OCI-LY3 (cell line): ENCODE measurements around the gene LINC01488.

Experiments
- H2AFZ ChIP-seq: fragments of 200-600, 300-600 bp; shearing (Covaris generic); 2 replicates; pipeline ENCODE4 v1.6.0; 2014; ENCODE audit warnings: antibody characterized with exemption, low read depth, low read length
- H3K27ac ChIP-seq: fragments of 200-600, 300-600 bp; sonication (generic); 2 replicates; pipeline ENCODE4 v1.5.1; 2014; ENCODE audit warnings: mild to moderate bottlenecking, low read length, moderate library complexity, mixed read lengths
- H3K27me3 ChIP-seq: fragments of 200-600, 300-600 bp; sonication (generic); 2 replicates; pipeline ENCODE4 v1.6.1; 2014; ENCODE audit warnings: low read depth, low read length, mixed read lengths
- H3K36me3 ChIP-seq: fragments of 200-600, 300-600 bp; sonication (generic); replicated peaks from 2 replicates; pipeline ENCODE3; 2014; ENCODE audit warnings: low read depth, low read length, mixed read lengths
- H3K4me1 ChIP-seq: fragments of 300-600, 200-600 bp; sonication (generic); 2 replicates; pipeline ENCODE4 v1.6.1; 2014; ENCODE audit warnings: low read length, mixed read lengths
- H3K4me2 ChIP-seq: fragments of 200-600, 300-600 bp; sonication (generic); 2 replicates; pipeline ENCODE4 v1.6.1; 2014; ENCODE audit warnings: low read length, mixed read lengths
- H3K4me3 ChIP-seq: fragments of 300-600, 200-600 bp; sonication (generic); 2 replicates; pipeline ENCODE4 v1.5.1; 2014; ENCODE audit warnings: antibody characterized with exemption, mild to moderate bottlenecking, low read length, moderate library complexity
- H3K79me2 ChIP-seq: fragments of 300-600, 200-600 bp; shearing (Covaris generic); 2 replicates; pipeline ENCODE4 v1.6.1; 2014; ENCODE audit warnings: mild to moderate bottlenecking, low read length, mixed read lengths
- H3K9ac ChIP-seq: fragments of 300-600, 200-600 bp; shearing (Covaris generic); 2 replicates; pipeline ENCODE4 v1.6.0; 2014; ENCODE audit warnings: mild to moderate bottlenecking, low read length, moderate library complexity
- H3K9me3 ChIP-seq: fragments of 200-600, 300-600 bp; shearing (Covaris generic); 2 replicates; pipeline ENCODE4 v1.6.1; 2014; ENCODE audit warnings: low read length, mixed read lengths; ENCODE audit not compliant: insufficient read depth
- H4K20me1 ChIP-seq: fragments of 200-600, 300-600 bp; sonication (generic); 2 replicates; pipeline ENCODE4 v1.6.1; 2016; ENCODE audit warnings: low read length, mixed read lengths; ENCODE audit not compliant: insufficient read depth
- CTCF ChIP-seq: fragments of 200-600, 300-600 bp; sonication (generic); IDR thresholded peaks from 2 replicates; pipeline ENCODE4 v1.5.1; 2014; ENCODE audit warnings: antibody characterized with exemption, low read length, low read depth
- EZH2phosphoT487 ChIP-seq: fragments of 200-600 bp; shearing (Covaris generic); IDR thresholded peaks from 2 replicates; pipeline ENCODE4 v1.6.1; 2018; ENCODE audit warnings: antibody characterized with exemption, mixed run types, low read depth

LINC01488 gene

DNA sequence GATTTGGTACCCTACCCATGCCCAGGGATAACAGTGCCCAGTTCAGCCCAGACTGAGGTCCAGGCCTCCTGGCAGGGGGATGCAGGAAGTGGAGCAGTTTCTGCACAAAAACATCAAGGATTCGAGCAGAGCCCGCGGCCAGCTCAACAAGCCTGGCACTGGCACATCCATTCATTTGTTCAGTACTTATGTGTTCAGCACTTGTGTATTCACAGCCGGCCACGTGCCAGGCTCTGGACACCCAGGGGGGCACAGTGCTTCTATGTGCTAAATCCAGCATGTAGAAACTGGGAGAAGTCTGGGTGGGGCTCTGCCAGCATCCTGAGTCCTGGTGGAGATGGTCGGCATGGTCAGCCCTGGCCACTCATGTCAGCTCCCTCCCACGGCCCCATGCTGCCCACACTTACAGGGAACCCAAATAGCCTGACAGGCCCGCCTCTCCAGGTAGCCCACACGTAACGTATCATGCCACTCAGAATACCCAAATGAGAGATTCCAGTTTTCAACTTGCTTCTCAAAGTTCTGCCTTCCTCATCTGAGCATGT is 28.5 kb downstream of the LINC01488 start:
- Histone ChIP-seq H3K9me3 (peaks cover 12% of the 10 kb centered on the region), H4K20me1 (no peaks in the 10 kb centered on the region), H3K27ac (no peak overlapping the region), H3K4me1 (peaks cover under 1% of the 10 kb centered on the region; the same call in 1 of the 2 replicates), H3K36me3 (peaks cover 3% of the 10 kb centered on the region), H3K4me2 (no peak overlapping the region), H2AFZ (no peak overlapping the region), H3K4me3 (no peak overlapping the region), H3K9ac (no peak overlapping the region), H3K79me2 (no peaks in the 10 kb centered on the region), H3K27me3 (peaks cover 11% of the 10 kb centered on the region)
- TF ChIP-seq EZH2phosphoT487 (no peak), CTCF (no peak)

- peaks cover 9% of the 10 kb centered on the region for H3K4me1 ChIP-seq
- no peak overlapping the region for H3K9ac ChIP-seq
- H3K27me3 ChIP-seq, result peaks cover 11% of the 10 kb centered on the region
- peaks cover 18% of the 10 kb centered on the region for H3K9me3 ChIP-seq
- no peak overlapping the region for H3K27ac ChIP-seq
- H3K36me3 ChIP-seq, result peaks cover 9% of the 10 kb centered on the region
- H3K4me2 ChIP-seq, result no peak overlapping the region
- no peak for TF ChIP-seq CTCF
- no peak for TF ChIP-seq EZH2phosphoT487
- H3K4me3 ChIP-seq, result no peak overlapping the region
- H2AFZ ChIP-seq, result no peak overlapping the region
- H3K79me2 ChIP-seq, result no peaks in the 10 kb centered on the region
- H4K20me1 ChIP-seq, result no peaks in the 10 kb centered on the region
Measured at GRCh38 chr11:69510471-69511357, 29.3 kb downstream of the LINC01488 start.

GRCh38 chr11:69511358-69512055 is 30.0 kb downstream of the LINC01488 start:
- Histone ChIP-seq H3K9ac (no peak overlapping the region), H3K36me3 (peaks cover 15% of the 10 kb centered on the region), H4K20me1 (no peaks in the 10 kb centered on the region), H2AFZ (no peak overlapping the region), H3K27ac (no peak overlapping the region), H3K9me3 (peaks cover 19% of the 10 kb centered on the region), H3K4me1 (peaks cover 16% of the 10 kb centered on the region), H3K4me2 (no peak overlapping the region), H3K27me3 (peaks cover 9% of the 10 kb centered on the region), H3K79me2 (no peaks in the 10 kb centered on the region), H3K4me3 (no peak overlapping the region)
- no peak for TF ChIP-seq EZH2phosphoT487
- no peak for TF ChIP-seq CTCF

- H2AFZ ChIP-seq, result no peak overlapping the region
- no peak overlapping the region for H3K4me2 ChIP-seq
- H3K4me3 ChIP-seq, result no peak overlapping the region
- TF ChIP-seq CTCF (no peak), EZH2phosphoT487 (no peak)
- H3K36me3 ChIP-seq, result peaks cover 21% of the 10 kb centered on the region
- H3K79me2 ChIP-seq, result no peaks in the 10 kb centered on the region
- H4K20me1 ChIP-seq, result no peaks in the 10 kb centered on the region
- no peak overlapping the region for H3K9ac ChIP-seq
- no peak overlapping the region for H3K27ac ChIP-seq
- peaks cover 24% of the 10 kb centered on the region; the same call in 1 of the 2 replicates for H3K9me3 ChIP-seq
- H3K4me1 ChIP-seq, result peaks cover 16% of the 10 kb centered on the region
- peaks cover 7% of the 10 kb centered on the region for H3K27me3 ChIP-seq
Measured at GRCh38 chr11:69512136-69512535, 30.7 kb downstream of the LINC01488 start.
